ENCODE measurements around the gene TMED4. TPM values are rescaled to one million over a fixed set of nuclear protein-coding genes. Genes with fewer than 3 reads are reported as not detected.

The TMED4 gene
- polyA plus RNA-seq, 1 of the 3 experiments (the other 2 are of a cell fraction) = 145 TPM

GRCh38 chr7:44538798-44539668 lies 43.0 kb downstream of the TMED4 start:
- no peaks in the 10 kb centered on the region for H3F3A ChIP-seq (replicated peaks; ENCODE audit: insufficient read depth)
- H3K9me2 ChIP-seq = no peaks in the 10 kb centered on the region
- H3K4me3 ChIP-seq (ENCODE audit: low read depth in 2 of 2, low read length in 1 of 2) = no peak overlapping the region
- no peaks in the 10 kb centered on the region for H3K27me3 ChIP-seq (ENCODE audit: insufficient read depth)
- no peak overlapping the region for H3K9ac ChIP-seq
- no peaks in the 10 kb centered on the region for H3K79me2 ChIP-seq (ENCODE audit: insufficient read depth)
- DNase-seq = peak; percentile 21
- TF ChIP-seq EP300 (IDR thresholded peaks at IDR 0.05; ENCODE audit: borderline replicate concordance in 1 of 2, low read depth in 1 of 2, low read length in 1 of 2) (no peak), NFIC (IDR thresholded peaks at IDR 0.05; ENCODE audit: borderline replicate concordance) (no peak), TEAD4 (IDR thresholded peaks at IDR 0.05; ENCODE audit: borderline replicate concordance, insufficient read depth) (no peak), FOXJ3 (CRISPR knock-in tag; IDR thresholded peaks at IDR 0.05) (no peak), USF2 (IDR thresholded peaks at IDR 0.05; ENCODE audit: borderline replicate concordance, low read depth, low read length) (no peak), EZH2phosphoT487 (IDR thresholded peaks at IDR 0.05; ENCODE audit: borderline replicate concordance, low read depth) (no peak), RFX5 (IDR thresholded peaks at IDR 0.05; ENCODE audit: low read length) (no peak), JUND (IDR thresholded peaks at IDR 0.05) (no peak), POLR2AphosphoS5 (IDR thresholded peaks at IDR 0.05; ENCODE audit: low read depth, low read length) (no peak), ELF1 (IDR thresholded peaks at IDR 0.05) (no peak), MEF2A (IDR thresholded peaks at IDR 0.05; ENCODE audit: borderline replicate concordance, low read depth) (no peak), CHD2 (IDR thresholded peaks at IDR 0.05; ENCODE audit: low read length, partially characterized antibody) (no peak), CTCF (IDR thresholded peaks at IDR 0.05) (no peak), IRF3 (IDR thresholded peaks at IDR 0.05; ENCODE audit: low read depth, low read length) (no peak), FOXM1 (IDR thresholded peaks at IDR 0.05; ENCODE audit: low read depth) (no peak)
- H3K27ac ChIP-seq (ENCODE audit: low read depth in 2 of 2, low read length in 1 of 2) = no peak overlapping the region
- H3K4me2 ChIP-seq = no peak overlapping the region
- ChIA-PET POLR2A (interaction anchor here (1.4 kb wide), 1 partner anchor 48 kb away, joined by 3 read pairs; the partner anchor contains the start of gene NUDCD3), CTCF (interaction anchor here (0.8 to 2.0 kb wide), 3 partner anchors 9 to 106 kb away, joined by 3 to 7 read pairs (median 3); no protein-coding TSS in a partner anchor)
- H2AFZ ChIP-seq (ENCODE audit: low read depth) = no peak overlapping the region
- no peaks in the 10 kb centered on the region for H3K36me3 ChIP-seq (replicated peaks in 1 of 2; ENCODE audit: control insufficient read depth in 1 of 2, insufficient read depth in 2 of 2, low read length in 1 of 2)
- H3K9me3 ChIP-seq = no peaks in the 10 kb centered on the region
- peaks cover 0 to 16% of the 10 kb centered on the region in 2 experiments; a peak in 1 of 4 replicates for H3K4me1 ChIP-seq (ENCODE audit: control insufficient read depth in 1 of 2, insufficient read depth in 2 of 2, low read depth in 1 of 2, low read length in 1 of 2)
- WGBS (ENCODE audit: low lambda C conversion rate) = 71% methylated on average over 29 of the region's 32 CpGs
- no peaks in the 10 kb centered on the region for H4K20me1 ChIP-seq (ENCODE audit: insufficient read depth)

All from SK-N-SH (cell line).